A673 (cell line): Measurements from ENCODE around the gene SLC22A23. TPM values are rescaled to one million over a fixed set of nuclear protein-coding genes. Genes with fewer than 3 reads are reported as not detected.

Experiments used
- BruUV-seq: library from RNA; stranded (reverse); fragments of 400-500 nt; replicated peaks from 2 replicates; lab custom pipeline; 2021; lab: Mats Ljungman, UMichigan
- CTCF ChIA-PET: fragments of 300-600 bp; sonication (Branson Sonifier 250); formaldehyde crosslinking; loops from one replicate; lab custom pipeline; 2022; ENCODE audit warnings: antibody characterized with exemption; lab: Charles Lee
- POLR2A ChIA-PET: fragments of 300-600 bp; sonication (Branson Sonifier 250); formaldehyde crosslinking; loops from one replicate; lab custom pipeline; 2022; ENCODE audit warnings: antibody characterized with exemption; ENCODE audit not compliant: low non-redundant PET; lab: Charles Lee
- DNase-seq: peaks from one replicate; pipeline ENCODE4 v3.0.0-alpha.2; 2015; ENCODE audit warnings: low spot score
- H3K27ac ChIP-seq: fragments of 200-600 bp; sonication (generic); 2 replicates; pipeline ENCODE4 v1.5.1; 2016; ENCODE audit warnings: mixed run types, low read depth, mild to moderate bottlenecking, mixed read lengths, antibody characterized with exemption, low read length; ENCODE audit not compliant: poor library complexity, severe bottlenecking
- H3K27me3 ChIP-seq: fragments of 200-600 bp; sonication (generic); replicated peaks from 2 replicates; pipeline ENCODE4 v1.6.1; 2017; ENCODE audit warnings: mixed run types, low read depth, mild to moderate bottlenecking, mixed read lengths, antibody characterized with exemption, low read length; ENCODE audit not compliant: insufficient read depth, poor library complexity
- H3K36me3 ChIP-seq: fragments of 200-600 bp; sonication (generic); 2 replicates; pipeline ENCODE4 v1.6.1; 2016; ENCODE audit warnings: mixed run types, mild to moderate bottlenecking, mixed read lengths, antibody characterized with exemption, low read length; ENCODE audit not compliant: insufficient read depth, poor library complexity, severe bottlenecking
- H3K4me1 ChIP-seq: fragments of 200-600 bp; sonication (generic); 2 replicates; pipeline ENCODE4 v1.6.1; 2017; ENCODE audit warnings: mixed run types, mild to moderate bottlenecking, mixed read lengths, antibody characterized with exemption, low read length; ENCODE audit not compliant: insufficient read depth, poor library complexity, severe bottlenecking
- H3K4me3 ChIP-seq: fragments of 200-600 bp; sonication (generic); 2 replicates; pipeline ENCODE4 v1.5.1; 2016; ENCODE audit warnings: low read depth, mixed run types, mild to moderate bottlenecking, mixed read lengths, low read length; ENCODE audit not compliant: poor library complexity, severe bottlenecking
- H3K9me3 ChIP-seq: fragments of 200-600 bp; sonication (generic); 2 replicates; pipeline ENCODE4 v1.6.1; 2016; ENCODE audit warnings: mixed run types, low read depth, mild to moderate bottlenecking, mixed read lengths, antibody characterized with exemption, low read length; ENCODE audit not compliant: poor library complexity, severe bottlenecking
- EZH2 ChIP-seq: fragments of 200-600 bp; sonication (generic); IDR thresholded peaks from 2 replicates; pipeline ENCODE4 v1.6.1; 2017; ENCODE audit warnings: borderline replicate concordance, low read depth, mild to moderate bottlenecking, mixed read lengths, antibody characterized with exemption, low read length; ENCODE audit not compliant: poor library complexity, severe bottlenecking
- intact Hi-C: fragments of 100-400 bp; cut with micrococcal nuclease; formaldehyde crosslinking; loops from one replicate; pipeline ENCODE4 v1.10.0; 2022; ENCODE audit not compliant: unreplicated experiment
- total RNA-seq: library from RNA; stranded (reverse); gene quantifications from 2 replicates; pipeline ENCODE4 v1.2.3, GENCODE V29; 2021
- TF ChIP-seq, protein P1 (sequence below): fragments of 300-800, 200-600 bp; sonication (generic); conservative IDR thresholded peaks from 2 replicates; pipeline ENCODE4 v1.5.1; 2017; ENCODE audit warnings: low read depth, mild to moderate bottlenecking, antibody characterized with exemption, low read length, moderate library complexity, mixed read lengths

The SLC22A23 gene
- total RNA-seq, 1 experiment from 2014 or later: 6.2 TPM

DNA sequence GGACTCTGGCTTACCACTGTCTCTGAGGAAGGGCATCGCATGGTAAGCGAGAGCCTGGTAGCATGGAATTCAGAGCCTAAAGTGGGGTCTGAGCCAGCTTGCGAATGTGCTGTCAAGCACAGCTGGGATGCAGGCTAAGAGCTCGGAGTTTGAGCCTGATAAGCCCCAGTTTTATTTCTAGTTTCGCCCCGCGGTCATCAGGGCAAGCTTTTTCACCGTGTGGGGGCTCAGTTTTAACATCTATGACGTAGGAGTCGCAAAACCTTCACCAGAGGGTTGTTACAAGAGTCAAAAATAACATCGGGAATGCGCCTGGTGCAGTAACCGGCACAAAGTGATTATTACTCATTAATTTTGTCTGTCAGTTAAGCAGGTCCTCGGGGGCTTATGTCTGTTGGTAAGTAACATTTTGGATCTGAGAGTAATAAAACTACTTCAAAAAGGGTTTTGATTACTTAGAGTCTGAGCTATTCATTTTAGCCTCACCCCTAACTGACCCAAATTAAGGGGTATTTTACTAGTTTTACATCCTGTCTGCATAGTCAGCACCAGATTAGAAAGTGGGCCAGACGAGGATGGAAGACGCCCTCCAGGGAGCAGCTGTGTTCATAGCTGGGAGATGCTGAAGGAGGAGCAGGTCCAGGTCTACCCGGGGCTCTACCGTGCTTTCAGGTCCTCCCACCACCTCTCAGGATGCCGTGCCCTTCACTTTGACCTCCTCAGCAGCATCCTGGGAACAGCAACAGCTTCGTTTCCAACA, 29.7 kb downstream of the SLC22A23 start:
- CTCF ChIA-PET: no interaction called here
- DNase-seq: no peak
- POLR2A ChIA-PET: interaction anchor here (0.6 kb wide), 1 partner anchor 156 kb away, joined by 5 read pairs; no protein-coding TSS in a partner anchor
- BruUV-seq: no TSS peak
- no peaks in the 10 kb centered on the region for H3K27me3 ChIP-seq
- peaks cover 43% of the 10 kb centered on the region for H3K4me1 ChIP-seq
- intact Hi-C loops: no loop called here
- no peaks in the 10 kb centered on the region for H3K36me3 ChIP-seq
- H3K9me3 ChIP-seq: no peaks in the 10 kb centered on the region
- TF ChIP-seq, protein P1, sequence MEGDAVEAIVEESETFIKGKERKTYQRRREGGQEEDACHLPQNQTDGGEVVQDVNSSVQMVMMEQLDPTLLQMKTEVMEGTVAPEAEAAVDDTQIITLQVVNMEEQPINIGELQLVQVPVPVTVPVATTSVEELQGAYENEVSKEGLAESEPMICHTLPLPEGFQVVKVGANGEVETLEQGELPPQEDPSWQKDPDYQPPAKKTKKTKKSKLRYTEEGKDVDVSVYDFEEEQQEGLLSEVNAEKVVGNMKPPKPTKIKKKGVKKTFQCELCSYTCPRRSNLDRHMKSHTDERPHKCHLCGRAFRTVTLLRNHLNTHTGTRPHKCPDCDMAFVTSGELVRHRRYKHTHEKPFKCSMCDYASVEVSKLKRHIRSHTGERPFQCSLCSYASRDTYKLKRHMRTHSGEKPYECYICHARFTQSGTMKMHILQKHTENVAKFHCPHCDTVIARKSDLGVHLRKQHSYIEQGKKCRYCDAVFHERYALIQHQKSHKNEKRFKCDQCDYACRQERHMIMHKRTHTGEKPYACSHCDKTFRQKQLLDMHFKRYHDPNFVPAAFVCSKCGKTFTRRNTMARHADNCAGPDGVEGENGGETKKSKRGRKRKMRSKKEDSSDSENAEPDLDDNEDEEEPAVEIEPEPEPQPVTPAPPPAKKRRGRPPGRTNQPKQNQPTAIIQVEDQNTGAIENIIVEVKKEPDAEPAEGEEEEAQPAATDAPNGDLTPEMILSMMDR: no peak
- no peak for TF ChIP-seq EZH2
- no peak overlapping the region for H3K27ac ChIP-seq
- H3K4me3 ChIP-seq: no peak overlapping the region

DNA sequence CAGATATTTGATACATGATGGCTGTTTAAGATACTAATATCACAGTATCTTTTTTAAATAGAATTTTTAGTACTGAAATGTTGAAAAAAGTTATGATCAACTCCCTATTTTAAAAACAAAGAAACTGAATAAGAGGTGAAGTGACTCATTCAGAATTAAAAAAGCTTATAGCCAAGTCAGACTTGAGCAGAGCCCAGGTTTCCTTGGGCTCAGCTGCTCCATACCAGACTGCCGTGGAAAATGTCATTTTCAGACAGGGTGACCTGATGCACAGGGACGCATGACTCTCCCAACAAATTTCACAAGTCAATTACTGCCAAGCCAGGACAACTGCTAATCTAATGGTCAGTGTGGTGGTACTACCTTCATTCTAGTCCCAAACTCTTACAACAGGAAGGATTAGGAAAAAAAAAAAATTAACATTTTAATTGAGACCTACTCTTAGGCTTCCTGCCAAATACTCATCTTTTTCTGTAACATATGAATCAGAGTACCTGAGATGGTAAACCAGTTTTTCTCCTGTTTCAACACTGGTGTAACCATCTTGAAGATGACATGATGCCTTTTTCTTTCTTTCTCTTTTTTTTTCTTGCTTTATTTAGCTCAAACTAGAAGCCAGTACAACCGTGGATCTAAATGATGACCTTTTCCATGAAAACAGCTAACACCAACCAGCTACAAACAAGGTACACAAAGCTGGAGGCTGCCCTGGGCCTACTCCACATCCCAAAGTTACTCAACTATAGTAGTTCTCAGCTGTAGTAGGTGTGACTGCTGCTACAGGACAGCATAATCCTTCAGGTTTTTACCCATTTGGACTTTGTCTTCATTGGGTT, 30.5 kb downstream of the SLC22A23 start:
- TF ChIP-seq, protein P1: no peak
- no peak for TF ChIP-seq EZH2
- no peaks in the 10 kb centered on the region for H3K27me3 ChIP-seq
- CTCF ChIA-PET: no interaction called here
- no peak overlapping the region for H3K4me3 ChIP-seq
- DNase-seq: no peak
- no peaks in the 10 kb centered on the region for H3K36me3 ChIP-seq
- no peak overlapping the region for H3K27ac ChIP-seq
- no TSS peak for BruUV-seq
- H3K4me1 ChIP-seq: peaks cover 51% of the 10 kb centered on the region
- intact Hi-C loops: no loop called here
- H3K9me3 ChIP-seq: no peaks in the 10 kb centered on the region
- POLR2A ChIA-PET: interaction anchor here (0.6 kb wide), 1 partner anchor 156 kb away, joined by 5 read pairs; no protein-coding TSS in a partner anchor

DNA sequence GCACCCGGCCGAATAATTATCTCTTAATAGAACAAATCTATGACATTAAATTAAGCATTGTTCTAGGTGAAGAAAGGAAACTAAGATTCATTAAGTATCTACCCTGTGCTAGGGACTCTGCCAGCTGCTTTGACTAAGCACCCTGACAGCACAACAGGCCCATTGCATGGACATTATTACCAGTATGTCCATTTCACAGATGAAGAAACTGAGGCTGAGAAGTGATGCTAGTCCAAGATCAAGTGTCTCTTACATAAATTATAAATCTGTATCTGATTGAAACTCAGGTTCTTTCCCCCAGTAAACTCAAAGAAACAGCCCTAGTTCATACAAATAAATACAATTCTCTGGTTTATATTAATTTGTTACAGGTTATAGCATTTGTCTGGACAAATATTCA, 31.3 kb downstream of the SLC22A23 start:
- ChIA-PET CTCF (no interaction called here), POLR2A (no interaction called here)
- no peaks in the 10 kb centered on the region for H3K9me3 ChIP-seq
- TF ChIP-seq EZH2: no peak
- TF ChIP-seq, protein P1: no peak
- H3K4me1 ChIP-seq: peaks cover 58% of the 10 kb centered on the region
- H3K36me3 ChIP-seq: no peaks in the 10 kb centered on the region
- BruUV-seq: no TSS peak
- no peak overlapping the region for H3K27ac ChIP-seq
- H3K4me3 ChIP-seq: no peak overlapping the region
- intact Hi-C loops: no loop called here
- H3K27me3 ChIP-seq: no peaks in the 10 kb centered on the region
- no peak for DNase-seq
